Measurements from ENCODE around the gene ELAVL3. TPM values are rescaled to one million over a fixed set of nuclear protein-coding genes. Genes with fewer than 3 reads are reported as not detected.
A peak's percentile ranks its signal among the peaks of the same experiment; 100 is the strongest.

Gene ELAVL3
- not detected for total RNA-seq

DNA sequence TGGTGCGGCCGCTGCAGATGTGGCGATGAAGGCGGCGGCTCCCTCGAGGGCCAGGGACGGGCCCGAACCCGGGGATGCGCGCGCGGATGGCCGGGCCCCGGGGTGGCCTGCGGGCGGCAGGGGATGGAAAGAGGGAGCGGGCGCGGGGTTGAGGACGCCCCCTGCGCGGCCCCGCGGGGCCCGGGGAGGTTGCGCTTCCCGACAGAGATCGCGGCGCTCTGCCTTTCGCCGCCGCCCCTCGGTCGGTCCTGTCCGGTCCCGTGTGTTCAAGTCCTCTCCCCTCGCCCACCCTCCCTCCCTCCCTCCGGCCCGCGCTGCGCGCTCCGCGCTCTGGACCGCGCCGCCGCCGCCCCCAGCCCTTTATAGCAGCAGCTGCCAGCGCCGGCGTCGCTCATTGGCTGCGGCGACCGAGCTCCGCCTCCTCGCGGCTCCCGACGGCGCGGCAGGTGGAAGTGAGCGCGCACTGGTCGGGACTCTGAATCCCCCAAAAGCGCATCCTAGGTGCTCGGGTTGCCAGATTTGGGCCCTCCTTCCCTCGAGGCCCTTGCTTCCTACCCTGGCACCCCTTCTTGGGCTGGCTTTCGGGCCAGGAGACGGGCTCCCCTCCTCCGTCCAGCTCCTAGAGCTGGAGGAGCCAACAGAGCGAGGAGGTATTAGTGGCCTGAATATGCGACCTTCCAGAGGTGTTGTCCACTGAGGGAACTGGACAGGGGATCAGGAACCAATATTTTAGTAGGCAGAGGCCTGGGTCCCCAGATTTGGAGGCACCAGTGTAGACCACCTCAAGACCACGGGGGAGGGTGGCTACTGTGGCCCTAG, at the start of gene ELAVL3:
ELAVL3 (minus strand) TSS at position 332 of the 819 bp plus-strand sequence. CDS start 438 bp downstream, outside the sequence.
- no peak within 1 kb of the TSS for H3K4me3 ChIP-seq (ENCODE audit: low read length)
- H3K4me1 ChIP-seq (ENCODE audit: insufficient read depth, low read length) = peaks cover 26% of the 10 kb centered on the region
- H3K9me3 ChIP-seq (ENCODE audit: low read depth, low read length) = no peaks in the 10 kb centered on the region
- H3K27me3 ChIP-seq (ENCODE audit: insufficient read depth, low read length) = peaks cover 37% of the 10 kb centered on the region

DNA sequence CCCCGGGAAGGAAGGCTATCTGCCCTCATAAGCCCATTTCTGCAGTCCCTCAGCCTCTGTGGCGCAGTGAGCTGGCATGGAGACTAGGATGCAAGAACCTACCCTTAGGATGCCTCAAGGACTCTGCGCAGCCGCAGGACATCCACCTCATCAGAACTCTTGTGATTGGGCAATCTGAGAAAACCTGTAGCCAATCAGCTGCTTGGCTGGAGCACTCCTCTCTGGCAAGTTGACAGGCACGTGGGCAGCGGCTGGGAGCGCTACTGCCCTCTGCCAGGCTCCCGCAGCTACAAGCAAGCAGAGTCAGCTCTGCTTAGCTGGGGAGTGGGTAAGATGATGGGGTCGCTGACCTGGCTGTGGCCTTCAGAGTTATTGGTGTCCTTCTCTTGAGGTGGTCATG, 49.6 kb upstream of the ELAVL3 start:
- H3K9me3 ChIP-seq (ENCODE audit: low read depth, low read length) = no peaks in the 10 kb centered on the region
- peaks cover 24% of the 10 kb centered on the region for H3K4me1 ChIP-seq (ENCODE audit: insufficient read depth, low read length)
- no peaks in the 10 kb centered on the region for H3K27me3 ChIP-seq (ENCODE audit: insufficient read depth, low read length)
- H3K4me3 ChIP-seq (ENCODE audit: low read length) = no peak overlapping the region

DNA sequence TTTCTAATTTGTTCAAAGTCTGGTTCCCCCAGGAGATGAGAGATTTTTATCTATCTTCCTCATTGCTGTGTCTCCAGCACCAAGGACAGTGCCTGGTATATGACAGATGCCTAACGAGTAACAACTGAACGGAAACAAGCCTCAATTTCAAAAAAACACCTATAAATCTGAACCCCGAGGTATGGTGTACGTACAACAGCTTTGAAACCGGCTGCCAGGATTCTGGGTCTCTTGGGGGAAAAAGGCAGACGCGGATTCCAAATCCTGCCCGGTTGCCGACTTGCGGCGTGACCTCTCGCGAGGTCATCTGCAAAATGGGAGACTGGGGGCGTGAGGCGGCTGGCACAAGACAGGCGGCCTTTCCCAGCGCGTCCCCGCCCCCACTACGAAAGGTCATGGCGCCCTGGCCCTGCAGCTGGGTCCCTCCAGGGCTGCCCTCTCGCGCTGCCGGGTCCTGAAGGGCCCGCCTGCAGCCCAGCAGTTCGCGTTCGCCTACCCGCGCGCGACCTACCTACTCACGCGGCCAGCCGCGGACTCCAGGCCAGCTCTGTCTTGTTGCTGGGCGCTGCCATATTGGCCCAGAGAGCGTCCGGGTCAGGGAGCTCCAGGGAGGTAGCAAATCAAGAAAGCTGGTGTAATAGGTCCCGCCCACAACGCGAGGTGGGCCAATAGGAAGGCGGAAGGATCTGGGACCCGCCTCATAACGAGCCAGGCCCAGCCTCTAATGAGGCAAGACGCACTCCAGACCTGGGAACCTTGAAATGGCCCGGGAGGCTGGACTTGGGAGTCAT, 47.9 kb upstream of the ELAVL3 start, which contains the start of gene ECSIT:
ECSIT (minus strand) TSS at position 584 of the 791 bp plus-strand sequence. CDS start 9,964 bp downstream, outside the sequence.
- Histone ChIP-seq H3K9me3 (ENCODE audit: low read depth, low read length) (no peaks in the 10 kb centered on the region), H3K4me3 (ENCODE audit: low read length) (peak within 1 kb of the TSS; percentile 67), H3K27me3 (ENCODE audit: insufficient read depth, low read length) (no peaks in the 10 kb centered on the region), H3K4me1 (ENCODE audit: insufficient read depth, low read length) (peaks cover 19% of the 10 kb centered on the region)

DNA sequence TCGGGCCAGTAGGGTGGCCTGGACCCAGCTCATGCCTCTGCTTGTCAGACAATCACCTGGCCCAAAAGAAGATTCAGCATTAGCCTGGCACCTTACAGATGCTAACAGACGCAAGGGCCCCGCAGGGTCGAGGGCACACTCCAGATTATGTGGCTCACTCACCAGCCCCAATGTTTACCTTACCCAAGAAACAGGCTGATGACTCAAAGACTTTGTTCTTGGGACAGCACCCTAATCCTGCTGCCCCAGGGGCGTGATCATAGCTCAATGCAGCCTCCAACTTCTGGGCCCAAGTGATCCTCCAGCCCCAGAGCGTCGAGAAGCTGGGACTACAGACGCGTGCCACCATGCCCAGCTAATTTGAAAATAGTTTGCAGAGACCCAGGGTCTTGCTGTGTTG, 38.3 kb upstream of the ELAVL3 start:
- Histone ChIP-seq H3K9me3 (ENCODE audit: low read depth, low read length) (no peaks in the 10 kb centered on the region), H3K27me3 (ENCODE audit: insufficient read depth, low read length) (no peaks in the 10 kb centered on the region), H3K4me1 (ENCODE audit: insufficient read depth, low read length) (no peaks in the 10 kb centered on the region), H3K4me3 (ENCODE audit: low read length) (no peak overlapping the region)

DNA sequence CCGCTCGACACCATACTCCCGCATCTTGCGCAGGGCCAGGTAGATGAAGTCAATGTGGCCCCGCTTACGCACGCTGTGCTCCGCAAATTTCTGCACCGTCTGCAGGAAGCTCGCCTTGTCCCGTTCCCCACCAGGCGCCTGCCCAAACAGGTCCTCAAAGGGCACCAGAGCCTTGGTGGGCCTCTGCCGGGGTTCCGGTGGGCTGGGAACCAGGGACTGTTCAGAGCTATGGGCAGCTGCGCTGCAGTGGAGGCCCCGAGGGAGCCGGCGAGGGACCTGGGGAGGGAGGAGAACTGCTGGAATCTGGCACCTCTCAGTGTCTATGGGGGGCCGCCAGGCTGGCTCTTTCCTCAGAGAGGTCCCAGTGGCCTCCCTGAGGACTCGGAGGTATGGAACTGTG, 33.1 kb upstream of the ELAVL3 start:
- Histone ChIP-seq H3K9me3 (ENCODE audit: low read depth, low read length) (no peaks in the 10 kb centered on the region), H3K4me3 (ENCODE audit: low read length) (no peak overlapping the region), H3K27me3 (ENCODE audit: insufficient read depth, low read length) (no peaks in the 10 kb centered on the region), H3K4me1 (ENCODE audit: insufficient read depth, low read length) (no peaks in the 10 kb centered on the region)

DNA sequence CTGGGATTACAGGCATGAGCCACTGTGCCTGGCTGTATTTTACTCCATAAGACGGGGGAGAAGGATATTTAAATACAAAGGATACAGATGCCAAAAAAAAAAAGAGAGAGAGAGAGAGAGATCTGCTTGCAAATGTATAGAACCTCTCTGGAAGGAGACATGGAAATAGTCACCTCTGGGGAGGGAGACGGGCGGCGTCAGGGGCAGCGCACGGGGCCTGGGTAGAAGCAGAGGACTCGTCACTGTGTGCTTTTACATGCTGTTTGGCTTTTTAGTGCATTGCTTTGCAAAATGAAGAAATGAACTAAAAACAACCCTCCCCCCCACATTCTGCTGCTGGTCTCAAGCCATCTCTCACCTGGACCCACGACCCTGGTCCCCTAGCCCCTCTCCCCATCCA, 29.6 kb upstream of the ELAVL3 start:
- H3K9me3 ChIP-seq (ENCODE audit: low read depth, low read length) = no peaks in the 10 kb centered on the region
- H3K4me3 ChIP-seq (ENCODE audit: low read length) = no peak overlapping the region
- peaks cover 8% of the 10 kb centered on the region for H3K4me1 ChIP-seq (ENCODE audit: insufficient read depth, low read length)
- H3K27me3 ChIP-seq (ENCODE audit: insufficient read depth, low read length) = no peaks in the 10 kb centered on the region

DNA sequence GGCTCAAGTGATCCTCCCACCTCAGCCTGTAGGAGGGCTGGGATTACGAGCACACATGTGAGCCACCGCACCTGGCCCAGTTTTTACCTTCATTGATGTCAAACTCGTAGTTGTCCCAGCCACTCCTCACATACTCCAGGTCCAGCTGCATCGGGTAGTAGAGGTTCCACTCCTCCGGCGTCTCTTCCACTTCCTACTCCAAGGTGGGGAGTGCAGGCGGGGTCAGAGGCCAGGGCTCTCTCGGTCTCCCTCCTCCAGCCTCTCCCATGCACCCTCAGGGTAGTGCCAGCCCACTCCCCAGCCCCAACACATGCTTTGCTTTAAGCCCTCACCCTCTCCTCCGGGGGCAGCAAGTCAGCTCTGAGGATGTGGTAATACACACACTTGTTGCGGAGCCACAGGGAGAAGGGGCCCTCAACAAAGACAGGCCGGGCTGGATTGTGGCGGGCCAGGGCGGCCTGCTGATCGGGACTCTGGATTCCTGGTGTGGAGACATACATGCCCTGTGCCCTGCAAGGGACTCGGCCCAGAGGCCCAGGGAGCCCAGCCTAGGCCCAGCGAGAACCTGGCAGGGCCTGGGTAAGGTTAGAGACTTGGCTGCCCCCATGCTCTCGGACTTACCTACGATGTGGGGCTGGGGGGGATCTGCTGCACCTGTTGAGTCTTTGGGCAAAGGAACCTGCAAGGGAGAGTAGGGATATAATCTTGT, 26.7 kb upstream of the ELAVL3 start:
- H3K9me3 ChIP-seq (ENCODE audit: low read depth, low read length) = no peaks in the 10 kb centered on the region
- H3K4me3 ChIP-seq (ENCODE audit: low read length) = no peak overlapping the region
- H3K27me3 ChIP-seq (ENCODE audit: insufficient read depth, low read length) = no peaks in the 10 kb centered on the region
- peaks cover 14% of the 10 kb centered on the region for H3K4me1 ChIP-seq (ENCODE audit: insufficient read depth, low read length)

DNA sequence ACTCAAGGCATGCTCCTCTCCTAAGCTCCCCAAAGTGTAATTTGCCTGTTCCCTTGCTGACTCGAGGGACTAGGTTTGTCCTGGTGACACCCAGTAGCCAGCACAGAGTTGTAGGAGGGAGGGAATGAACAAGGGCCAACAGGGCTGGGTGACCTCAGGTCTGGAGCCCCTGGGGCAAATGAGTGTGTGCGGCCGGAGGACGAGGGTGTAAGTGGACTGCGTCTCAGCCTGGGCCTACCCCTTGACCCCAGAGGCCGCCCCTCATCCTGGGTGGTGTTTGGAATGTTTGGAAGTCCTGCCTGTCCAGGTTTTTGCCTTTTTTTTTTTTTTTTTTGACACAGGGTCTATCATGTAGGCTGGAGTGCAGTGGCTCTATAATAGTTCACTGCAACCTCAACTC, 26.1 kb upstream of the ELAVL3 start:
- H3K9me3 ChIP-seq (ENCODE audit: low read depth, low read length) = no peaks in the 10 kb centered on the region
- H3K4me1 ChIP-seq (ENCODE audit: insufficient read depth, low read length) = peaks cover 14% of the 10 kb centered on the region
- no peaks in the 10 kb centered on the region for H3K27me3 ChIP-seq (ENCODE audit: insufficient read depth, low read length)
- H3K4me3 ChIP-seq (ENCODE audit: low read length) = no peak overlapping the region

DNA sequence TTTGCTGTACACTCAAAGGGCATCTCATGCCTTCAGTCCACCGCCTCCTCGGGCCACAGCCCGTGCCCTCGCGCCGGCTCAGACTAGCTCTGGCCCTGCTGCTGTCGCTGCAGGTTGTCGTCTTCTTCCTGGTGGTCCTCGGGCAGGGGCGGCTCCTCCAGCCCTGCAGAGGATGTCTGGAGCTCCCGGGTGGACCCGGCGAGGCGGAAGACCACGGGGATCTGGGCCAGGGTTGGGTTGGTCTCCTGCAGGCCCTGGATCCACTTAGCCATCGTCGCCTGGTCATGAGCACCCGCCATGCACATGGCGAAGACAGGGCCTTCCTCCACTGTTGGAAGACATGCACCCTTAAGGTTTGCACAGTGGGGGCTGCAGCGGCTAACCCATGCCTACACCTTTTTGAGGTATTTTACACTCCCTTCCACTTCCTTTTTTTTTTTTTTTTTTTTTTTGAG, 25.3 kb upstream of the ELAVL3 start:
- peak overlapping the region; percentile 78 for H3K4me3 ChIP-seq (ENCODE audit: low read length)
- no peaks in the 10 kb centered on the region for H3K9me3 ChIP-seq (ENCODE audit: low read depth, low read length)
- no peaks in the 10 kb centered on the region for H3K27me3 ChIP-seq (ENCODE audit: insufficient read depth, low read length)
- peaks cover 14% of the 10 kb centered on the region for H3K4me1 ChIP-seq (ENCODE audit: insufficient read depth, low read length)

DNA sequence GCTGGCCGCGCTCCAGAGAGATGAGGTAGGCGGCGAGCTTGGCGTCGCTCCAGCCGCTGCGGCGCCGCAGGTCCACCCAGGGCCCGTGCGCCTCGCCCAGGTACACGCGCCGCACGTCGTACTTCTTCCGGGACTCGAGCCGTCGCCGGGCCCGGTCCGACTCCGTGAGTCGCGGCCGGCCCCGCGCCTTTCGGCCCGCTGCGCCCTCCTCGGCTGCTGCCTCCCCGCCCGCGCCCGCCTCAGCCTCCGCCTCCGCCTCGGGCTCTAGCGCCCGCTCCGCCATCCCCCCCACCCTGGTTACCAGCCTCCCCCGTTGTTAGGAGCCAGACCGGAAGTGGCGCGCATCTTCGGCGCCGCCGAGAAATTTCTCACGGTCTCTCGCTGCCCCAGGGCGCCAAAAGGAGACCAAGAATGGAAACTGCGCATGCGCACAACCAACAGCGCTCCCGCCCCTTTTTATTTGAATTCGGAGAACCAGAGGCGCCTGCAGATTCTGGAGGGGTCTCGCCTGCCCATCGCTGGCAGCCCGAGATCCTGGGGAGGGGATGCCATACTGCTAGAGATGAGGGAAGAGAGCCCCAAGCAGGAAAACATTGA, 24.8 kb upstream of the ELAVL3 start, which contains the start of gene ZNF653:
ZNF653 (minus strand) TSS at position 336 of the 597 bp plus-strand sequence; CDS start at position 283, 53 bp downstream.
- H3K9me3 ChIP-seq (ENCODE audit: low read depth, low read length) = no peaks in the 10 kb centered on the region
- H3K27me3 ChIP-seq (ENCODE audit: insufficient read depth, low read length) = no peaks in the 10 kb centered on the region
- peak within 1 kb of the TSS; percentile 78 for H3K4me3 ChIP-seq (ENCODE audit: low read length)
- peaks cover 14% of the 10 kb centered on the region for H3K4me1 ChIP-seq (ENCODE audit: insufficient read depth, low read length)

DNA sequence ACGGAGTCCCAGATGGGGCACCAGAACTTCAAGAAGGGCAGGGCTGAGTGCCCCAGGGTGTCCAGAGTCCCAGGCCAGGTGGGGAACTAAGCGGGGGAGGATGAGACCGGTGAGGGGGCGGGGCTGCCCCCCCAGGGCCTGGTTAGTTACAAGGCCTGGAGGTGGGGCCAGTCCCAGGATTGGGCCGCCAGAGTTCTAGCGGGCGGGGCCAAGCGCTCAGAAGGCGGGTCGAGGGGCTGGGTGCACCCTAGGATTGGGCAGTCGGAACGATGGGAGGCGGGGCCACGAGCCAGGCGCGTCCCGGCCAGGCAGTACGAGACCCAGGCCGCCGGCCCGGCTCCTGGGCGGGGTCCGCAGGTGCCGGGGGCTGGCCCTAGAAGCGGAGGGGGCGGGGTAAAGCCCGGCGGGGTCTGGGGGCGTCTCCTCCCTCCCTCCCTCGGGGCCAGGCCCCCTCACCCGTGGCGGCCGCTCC, 24.2 kb upstream of the ELAVL3 start:
- H3K27me3 ChIP-seq (ENCODE audit: insufficient read depth, low read length) = no peaks in the 10 kb centered on the region
- peak overlapping the region; percentile 78 for H3K4me3 ChIP-seq (ENCODE audit: low read length)
- peaks cover 14% of the 10 kb centered on the region for H3K4me1 ChIP-seq (ENCODE audit: insufficient read depth, low read length)
- no peaks in the 10 kb centered on the region for H3K9me3 ChIP-seq (ENCODE audit: low read depth, low read length)

DNA sequence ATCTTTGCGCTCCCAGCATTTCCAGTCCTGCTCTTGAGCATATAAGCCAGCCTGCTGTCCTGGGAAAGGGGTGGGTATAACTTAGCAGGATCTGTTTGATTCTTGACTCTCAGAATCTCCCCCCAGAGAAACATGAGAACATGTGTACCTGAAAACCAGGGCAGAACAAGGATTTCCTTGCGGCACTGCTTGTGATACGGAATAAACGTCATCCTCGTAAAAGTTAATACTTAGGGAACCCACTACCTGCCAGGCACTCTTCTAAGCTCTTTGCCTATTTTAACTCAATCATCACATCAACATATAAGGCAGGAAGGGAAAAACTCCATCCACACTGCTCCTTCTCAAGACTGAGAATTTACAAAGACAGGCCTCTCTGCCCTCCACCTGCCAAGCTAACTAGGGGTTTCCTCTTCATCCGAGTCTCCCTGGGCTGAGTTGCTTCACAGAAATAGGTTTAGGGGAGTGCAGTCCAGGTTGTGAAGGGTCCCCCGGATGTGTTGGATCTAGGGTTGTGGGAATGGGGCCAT, 23.7 kb upstream of the ELAVL3 start:
- no peaks in the 10 kb centered on the region for H3K27me3 ChIP-seq (ENCODE audit: insufficient read depth, low read length)
- H3K4me3 ChIP-seq (ENCODE audit: low read length) = peak overlapping the region; percentile 78
- H3K4me1 ChIP-seq (ENCODE audit: insufficient read depth, low read length) = peaks cover 14% of the 10 kb centered on the region
- H3K9me3 ChIP-seq (ENCODE audit: low read depth, low read length) = no peaks in the 10 kb centered on the region

DNA sequence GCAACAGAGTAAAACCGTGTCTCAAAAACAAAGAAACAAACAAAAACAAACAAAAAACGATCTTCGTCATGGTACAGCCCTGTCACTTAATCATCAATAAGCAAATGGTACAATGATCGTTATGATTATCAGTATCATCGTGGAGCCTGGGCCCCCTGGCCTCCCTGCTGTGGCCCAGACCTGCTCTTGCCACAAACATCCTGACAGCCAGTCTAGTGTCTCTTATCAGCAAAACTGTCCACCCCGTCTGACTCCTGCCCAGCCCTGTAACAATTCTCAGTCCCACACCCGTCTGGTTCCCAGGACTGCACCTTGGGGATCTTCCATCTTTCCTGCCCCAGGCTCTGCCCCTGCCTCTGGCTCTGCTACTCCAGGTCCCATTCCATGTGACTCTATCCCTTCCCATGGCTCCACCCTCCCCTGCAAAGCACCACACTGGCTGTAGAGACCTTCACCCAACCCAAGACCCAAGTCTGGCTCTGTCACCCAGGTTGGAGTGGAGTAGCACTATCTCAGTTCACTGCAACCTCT, 19.1 kb upstream of the ELAVL3 start:
- Histone ChIP-seq H3K27me3 (ENCODE audit: insufficient read depth, low read length) (no peaks in the 10 kb centered on the region), H3K9me3 (ENCODE audit: low read depth, low read length) (no peaks in the 10 kb centered on the region), H3K4me1 (ENCODE audit: insufficient read depth, low read length) (peaks cover 5% of the 10 kb centered on the region)

DNA sequence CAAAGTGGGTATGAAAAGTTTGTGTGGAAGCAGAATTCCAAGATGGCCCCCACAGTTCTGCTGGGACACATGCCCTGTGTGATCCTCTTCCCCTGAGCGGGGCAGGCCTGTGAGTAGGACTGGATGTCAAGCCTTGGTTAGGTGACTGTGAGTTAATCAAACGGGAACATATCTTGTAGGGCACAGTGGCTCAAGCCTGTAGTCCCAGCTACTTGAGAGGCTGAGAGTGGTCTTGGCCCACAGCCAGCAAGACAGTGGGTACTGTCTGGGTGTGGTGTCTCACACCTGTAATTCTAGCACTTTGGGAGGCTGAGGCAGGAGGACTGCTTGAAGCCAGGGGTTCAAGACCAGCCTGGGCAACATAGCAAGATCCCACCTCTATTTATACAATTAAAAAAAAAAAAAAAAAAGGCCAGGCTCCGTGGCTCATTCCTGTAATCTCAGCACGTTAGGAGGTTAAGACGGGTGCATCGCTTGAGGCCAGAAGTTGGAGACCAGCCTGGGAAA, 18.4 kb upstream of the ELAVL3 start:
- no peaks in the 10 kb centered on the region for H3K4me1 ChIP-seq (ENCODE audit: insufficient read depth, low read length)
- no peaks in the 10 kb centered on the region for H3K9me3 ChIP-seq (ENCODE audit: low read depth, low read length)
- H3K27me3 ChIP-seq (ENCODE audit: insufficient read depth, low read length) = no peaks in the 10 kb centered on the region
- H3K4me3 ChIP-seq (ENCODE audit: low read length) = no peak overlapping the region

More for the DNA sequence above, 19.1 kb upstream of the ELAVL3 start:
- no peak overlapping the region for H3K4me3 ChIP-seq (ENCODE audit: low read length)
